ENCODE data around the gene PTGR2.

PTGR2 gene

GRCh38 chr14:73846947-73847346 lies 4.7 kb upstream of the PTGR2 start:
- Histone ChIP-seq H3K27ac (no peak overlapping the region), H3K9me3 (no peaks in the 10 kb centered on the region)

GRCh38 chr14:73851000-73851399 lies 631 bp upstream of the PTGR2 start:
- no peak for DNase-seq
- H3K9me3 ChIP-seq = no peaks in the 10 kb centered on the region
- TF ChIP-seq CTCF (IDR thresholded peaks at IDR 0.05) = no peak
- no peaks in the 10 kb centered on the region for H3K27me3 ChIP-seq
- no peaks in the 10 kb centered on the region for H3K36me3 ChIP-seq
- H3K27ac ChIP-seq = peak overlapping the region; percentile 89 to 93
- intact Hi-C loops (cut with DNase I; ENCODE audit: low total_unique reads) = loop anchor here (2.0 kb wide), 1 partner anchor 36 kb away; the partner anchor contains the start of gene ZNF410
- H3K4me1 ChIP-seq = peaks cover 0 to 14% (median 8%) of the 10 kb centered on the region in 4 donors
- H3K4me3 ChIP-seq = peak overlapping the region; percentile 62 to 71

More at GRCh38 chr14:73846947-73847346, 4.7 kb upstream of the PTGR2 start:
- no peak for TF ChIP-seq CTCF (IDR thresholded peaks at IDR 0.05)
- intact Hi-C loops (cut with DNase I; ENCODE audit: low total_unique reads) = no loop called here
- H3K36me3 ChIP-seq = no peaks in the 10 kb centered on the region
- no peaks in the 10 kb centered on the region for H3K27me3 ChIP-seq
- H3K4me1 ChIP-seq = peaks cover 0 to 9% (median 6%) of the 10 kb centered on the region in 4 donors
- no peak overlapping the region for H3K4me3 ChIP-seq
- no peak for DNase-seq

- Histone ChIP-seq H3K9me3 (no peaks in the 10 kb centered on the region), H3K4me1 (no peaks in the 10 kb centered on the region), H3K36me3 (peaks cover 10 to 28% (median 18%) of the 10 kb centered on the region in 3 donors), H3K27ac (no peak overlapping the region), H3K4me3 (no peak overlapping the region), H3K27me3 (no peaks in the 10 kb centered on the region)
- intact Hi-C loops (cut with DNase I; ENCODE audit: low total_unique reads) = no loop called here
- DNase-seq = no peak
- no peak for TF ChIP-seq CTCF (IDR thresholded peaks at IDR 0.05)
Measured at GRCh38 chr14:73859145-73859544, 7.5 kb downstream of the PTGR2 start.

- no peak overlapping the region for H3K4me3 ChIP-seq
- H3K27ac ChIP-seq = no peak overlapping the region
- no peak for DNase-seq
- no peak for TF ChIP-seq CTCF (IDR thresholded peaks at IDR 0.05)
- no peaks in the 10 kb centered on the region for H3K9me3 ChIP-seq
- H3K36me3 ChIP-seq = peaks cover 12 to 28% (median 22%) of the 10 kb centered on the region in 3 donors
- no peaks in the 10 kb centered on the region for H3K4me1 ChIP-seq
- intact Hi-C loops (cut with DNase I; ENCODE audit: low total_unique reads) = no loop called here
- H3K27me3 ChIP-seq = no peaks in the 10 kb centered on the region
Measured at GRCh38 chr14:73861073-73861472, 9.4 kb downstream of the PTGR2 start.

- no peak for TF ChIP-seq CTCF (IDR thresholded peaks at IDR 0.05)
- H3K4me1 ChIP-seq = no peaks in the 10 kb centered on the region
- DNase-seq = no peak
- no peaks in the 10 kb centered on the region for H3K9me3 ChIP-seq
- H3K4me3 ChIP-seq = no peak overlapping the region
- H3K27me3 ChIP-seq = no peaks in the 10 kb centered on the region
- H3K27ac ChIP-seq = no peak overlapping the region
- peaks cover 12 to 28% (median 22%) of the 10 kb centered on the region in 3 donors for H3K36me3 ChIP-seq
- intact Hi-C loops (cut with DNase I; ENCODE audit: low total_unique reads) = no loop called here
Measured at GRCh38 chr14:73862480-73862879, 10.8 kb downstream of the PTGR2 start.

- Histone ChIP-seq H3K27me3 (no peaks in the 10 kb centered on the region), H3K4me1 (no peaks in the 10 kb centered on the region), H3K27ac (no peak overlapping the region), H3K9me3 (no peaks in the 10 kb centered on the region), H3K36me3 (peaks cover 12 to 31% (median 22%) of the 10 kb centered on the region in 3 donors), H3K4me3 (no peak overlapping the region)
- no peak for TF ChIP-seq CTCF (IDR thresholded peaks at IDR 0.05)
- intact Hi-C loops (cut with DNase I; ENCODE audit: low total_unique reads) = no loop called here
- DNase-seq = no peak
Measured at GRCh38 chr14:73863209-73863608, 11.6 kb downstream of the PTGR2 start.
